ENCODE data around the gene SFXN2. TPM values are rescaled to one million over a fixed set of nuclear protein-coding genes. Genes with fewer than 3 reads are reported as not detected.

The SFXN2 gene
- total and polyA plus RNA-seq, 2 experiments from 2014 or later: 12.3 to 17.5 TPM

GRCh38 chr10:102776779-102777456 lies 62.5 kb downstream of the SFXN2 start:
- no peak for TF ChIP-seq CTCF (IDR thresholded peaks at IDR 0.05; ENCODE audit: poor library complexity)
- no peak for TF ChIP-seq EZH2phosphoT487 (IDR thresholded peaks at IDR 0.05; ENCODE audit: low read depth, severe bottlenecking, unreplicated experiment)
- no peak for TF ChIP-seq EZH2 (IDR thresholded peaks at IDR 0.05; ENCODE audit: borderline replicate concordance)
- 8% methylated on average over 9 of the region's 9 CpGs for WGBS (ENCODE audit: low lambda C conversion rate, missing lambda C conversion rate)
- H3K27ac ChIP-seq: peak overlapping the region; percentile 97
- peak; percentile 90 for DNase-seq (ENCODE audit: low spot score)
- H3K4me3 ChIP-seq: peak overlapping the region; percentile 19
- H2AFZ ChIP-seq: no peak overlapping the region
- peaks cover 70% of the 10 kb centered on the region for H3K4me1 ChIP-seq (ENCODE audit: insufficient read depth)
- H3K79me2 ChIP-seq: peaks cover 71% of the 10 kb centered on the region
- peak overlapping the region; percentile 76 for H3K4me2 ChIP-seq
- no peaks in the 10 kb centered on the region for H3K9me3 ChIP-seq (ENCODE audit: low read depth)
- H3K36me3 ChIP-seq (replicated peaks; ENCODE audit: insufficient read depth, low read depth): no peaks in the 10 kb centered on the region
- H3K9me2 ChIP-seq (replicated peaks; ENCODE audit: insufficient read depth): no peaks in the 10 kb centered on the region
- H3K27me3 ChIP-seq: no peaks in the 10 kb centered on the region
- no peaks in the 10 kb centered on the region for H4K20me1 ChIP-seq (ENCODE audit: insufficient read depth, poor library complexity, severe bottlenecking)

- Histone ChIP-seq H3K79me2 (peaks cover 65% of the 10 kb centered on the region), H3K27me3 (no peaks in the 10 kb centered on the region), H4K20me1 (ENCODE audit: insufficient read depth, poor library complexity, severe bottlenecking) (no peaks in the 10 kb centered on the region), H3K27ac (peak overlapping the region; percentile 97), H3K9me3 (ENCODE audit: low read depth) (no peaks in the 10 kb centered on the region), H3K9me2 (replicated peaks; ENCODE audit: insufficient read depth) (no peaks in the 10 kb centered on the region), H2AFZ (no peak overlapping the region), H3K36me3 (replicated peaks; ENCODE audit: insufficient read depth, low read depth) (no peaks in the 10 kb centered on the region), H3K4me3 (no peak overlapping the region), H3K4me1 (ENCODE audit: insufficient read depth) (peaks cover 77% of the 10 kb centered on the region), H3K4me2 (peak overlapping the region; percentile 76)
- no peak for TF ChIP-seq CTCF (IDR thresholded peaks at IDR 0.05; ENCODE audit: poor library complexity)
- 66% methylated on average over 17 of the region's 17 CpGs for WGBS (ENCODE audit: low lambda C conversion rate, missing lambda C conversion rate)
- DNase-seq (ENCODE audit: low spot score): peak; percentile 42
Measured at GRCh38 chr10:102777711-102778453, 63.4 kb downstream of the SFXN2 start.

GRCh38 chr10:102778781-102779180 lies 64.3 kb downstream of the SFXN2 start:
- Histone ChIP-seq H3K4me2 (peak overlapping the region; percentile 76), H3K79me2 (peaks cover 65% of the 10 kb centered on the region), H3K27ac (peak overlapping the region; percentile 97), H3K36me3 (replicated peaks; ENCODE audit: insufficient read depth, low read depth) (no peaks in the 10 kb centered on the region), H3K9me3 (ENCODE audit: low read depth) (no peaks in the 10 kb centered on the region), H4K20me1 (ENCODE audit: insufficient read depth, poor library complexity, severe bottlenecking) (no peaks in the 10 kb centered on the region), H2AFZ (no peak overlapping the region), H3K4me3 (no peak overlapping the region), H3K27me3 (no peaks in the 10 kb centered on the region), H3K4me1 (ENCODE audit: insufficient read depth) (peaks cover 77% of the 10 kb centered on the region), H3K9me2 (replicated peaks; ENCODE audit: insufficient read depth) (no peaks in the 10 kb centered on the region)
- 62% methylated on average over 2 of the region's 2 CpGs for WGBS (ENCODE audit: low lambda C conversion rate, missing lambda C conversion rate)
- no peak for TF ChIP-seq EZH2phosphoT487 (IDR thresholded peaks at IDR 0.05; ENCODE audit: low read depth, severe bottlenecking, unreplicated experiment)
- no peak for TF ChIP-seq EZH2 (IDR thresholded peaks at IDR 0.05; ENCODE audit: borderline replicate concordance)
- no peak for TF ChIP-seq CTCF (IDR thresholded peaks at IDR 0.05; ENCODE audit: poor library complexity)
- no peak for DNase-seq (ENCODE audit: low spot score)

Measured in hepatocyte (in vitro differentiated cells).